K562 (cell line): ENCODE measurements around the gene BMI1. TPM values are rescaled to one million over a fixed set of nuclear protein-coding genes. Genes with fewer than 3 reads are reported as not detected.

Source experiments
- ASH1L ChIP-seq: fragments of 450-650 bp; IDR thresholded peaks from 2 replicates; pipeline ENCODE4 v1.6.1; 2018; ENCODE audit warnings: borderline replicate concordance, mild to moderate bottlenecking, low read depth; ENCODE audit not compliant: partially characterized antibody
- ATF1 ChIP-seq, 2 experiments: fragments of 450-650 bp in 1 of 2; IDR thresholded peaks; 2 replicates each; pipeline ENCODE4 v1.6.1; 2016; ENCODE audit warnings: missing compliant biosample characterization in 1 of 2, missing genetic modification characterization in 1 of 2
- DPF2 ChIP-seq: fragments of 450-650 bp; IDR thresholded peaks from 2 replicates; pipeline ENCODE4 v1.6.1; 2016
- E2F6 ChIP-seq, 2 experiments: IDR thresholded peaks; 2 replicates each; pipeline ENCODE4 v1.6.1; 2011; ENCODE audit warnings: borderline replicate concordance in 1 of 2, control low read depth in 1 of 2, low read depth in 1 of 2, low read length in 1 of 2, mild to moderate bottlenecking in 1 of 2, mixed read lengths in 1 of 2, moderate library complexity in 1 of 2; ENCODE audit not compliant: insufficient read depth in 1 of 2, insufficient read length in 1 of 2, poor library complexity in 1 of 2, severe bottlenecking in 1 of 2; ENCODE audit errors: extremely low read depth in 1 of 2
- EP400 ChIP-seq: fragments of 450-650 bp; IDR thresholded peaks from 2 replicates; pipeline ENCODE4 v1.6.1; 2017; ENCODE audit warnings: antibody characterized with exemption, mild to moderate bottlenecking, moderate library complexity
- NCOA6 ChIP-seq: fragments of 450-650 bp; IDR thresholded peaks from 2 replicates; pipeline ENCODE4 v1.6.1; 2017; ENCODE audit warnings: mild to moderate bottlenecking
- RBFOX2 ChIP-seq: fragments of 200-400 bp; formaldehyde crosslinking; IDR thresholded peaks from 2 replicates; pipeline ENCODE4 v1.6.1; 2017; ENCODE audit warnings: low read depth, mild to moderate bottlenecking, low read length, moderate library complexity
- RFX5 ChIP-seq: IDR thresholded peaks from 2 replicates; pipeline ENCODE4 v1.6.1; 2011; ENCODE audit warnings: low read depth, mild to moderate bottlenecking, improper control_type of control experiment, low read length
- TOE1 ChIP-seq, 2 experiments: fragments of 450-650 bp in 1 of 2; sonication (generic) in 1 of 2; formaldehyde crosslinking in 1 of 2; IDR thresholded peaks; 2 replicates each; pipeline versions ENCODE4 v1.7.1 to v1.8.0; 2016 to 2022; ENCODE audit warnings: borderline replicate concordance in 2 of 2, mild to moderate bottlenecking in 2 of 2, antibody characterized with exemption in 1 of 2, inconsistent platforms in 1 of 2, low read depth in 1 of 2, missing genetic modification reagents in 1 of 2, moderate library complexity in 1 of 2
- ZBTB17 ChIP-seq: fragments of 450-650 bp; formaldehyde crosslinking; IDR thresholded peaks from 2 replicates; pipeline ENCODE4 v1.4.0; 2020; ENCODE audit warnings: mild to moderate bottlenecking
- ZC3H4 ChIP-seq: sonication (generic); formaldehyde crosslinking; IDR thresholded peaks from 2 replicates; pipeline ENCODE4 v1.9.0; 2021; ENCODE audit warnings: missing genetic modification reagents, borderline replicate concordance
- ZFX ChIP-seq: sonication (generic); formaldehyde crosslinking; IDR thresholded peaks from 2 replicates; pipeline ENCODE4 v1.8.0; 2022; ENCODE audit warnings: mild to moderate bottlenecking, missing genetic modification reagents, moderate library complexity
- polyA plus RNA-seq, 8 experiments: library from polyadenylated mRNA; depleted of rRNA in 4 of 8; stranded (reverse) in 5 of 8; unstranded in 3 of 8; fragments of >200 nt; fragmentation: Nextera tagmentation in 2 of 8; fragmentation: Illumina TruSeq in 1 of 8; extraction: Ambion mirVana in 2 of 8; extraction: Trizol in 1 of 8; gene quantifications; 2 replicates each; pipeline versions ENCODE4 v1.2.1 to v1.2.3, GENCODE V29; 2011 to 2014; ENCODE audit warnings: inconsistent platforms in 1 of 8, missing spikeins in 1 of 8
- total RNA-seq, 7 experiments: library from RNA; depleted of rRNA in 6 of 7; stranded (reverse); fragments of >200 nt in 6 of 7; fragmentation: Illumina TruSeq in 2 of 7; extraction: Trizol in 2 of 7; gene quantifications; 2 replicates each; pipeline versions ENCODE4 v1.2.1 to v1.2.3, GENCODE V29; 2011 to 2021; ENCODE audit warnings: low replicate concordance in 1 of 7
- TF ChIP-seq, protein P1 (sequence below): sonication (generic); IDR thresholded peaks from 2 replicates; pipeline ENCODE4 v1.6.1; 2016
- TF ChIP-seq, protein P2 (sequence below): fragments of 450-650 bp; IDR thresholded peaks from 2 replicates; pipeline ENCODE4 v1.6.1; 2016; ENCODE audit warnings: low read depth

BMI1 gene
- total and polyA plus RNA-seq, 9 of the 15 experiments (the other 6 are each of a cell fraction or from before 2014, with no cell fraction given): 21.4 to 103 (median 70.8) TPM

DNA sequence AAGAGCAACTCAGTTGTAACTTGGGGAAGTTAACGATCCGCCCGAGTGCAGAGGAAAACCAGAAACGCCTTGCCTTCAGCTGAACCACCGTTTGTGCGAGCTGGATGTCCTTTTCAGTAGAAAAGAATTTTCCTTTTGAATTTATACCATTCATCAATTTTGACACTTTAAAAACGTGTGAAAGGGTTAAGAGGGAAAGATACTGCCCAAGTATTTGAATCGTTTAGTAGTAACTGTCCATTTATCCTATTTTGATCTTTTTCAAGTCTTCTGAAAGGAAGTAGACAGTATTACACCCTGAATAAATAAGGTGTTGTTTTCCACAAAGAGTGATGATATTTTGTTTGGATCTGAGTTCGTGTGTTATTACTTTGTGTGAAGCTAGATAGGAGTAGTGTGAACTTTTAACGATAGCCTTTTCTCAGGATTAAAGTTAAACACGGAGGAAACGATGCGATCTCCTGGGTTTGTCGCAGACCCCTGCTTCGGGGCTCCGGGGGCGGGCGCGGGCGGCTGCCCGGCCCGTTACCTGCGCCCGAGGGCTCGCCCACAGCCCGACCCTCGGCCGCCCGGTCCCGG is 830 bp upstream of the BMI1 start (continued):
- TF ChIP-seq E2F6 (IDR thresholded peaks at IDR 0.05; ENCODE audit: borderline replicate concordance in 1 of 2, extremely low read depth in 1 of 2, insufficient read depth in 1 of 2, insufficient read length in 1 of 2, low read depth in 1 of 2, low read length in 1 of 2, poor library complexity in 1 of 2, severe bottlenecking in 1 of 2) (no peak), TOE1 (IDR thresholded peaks at IDR 0.05; ENCODE audit: borderline replicate concordance) (peak; percentile 32; the same call in 1 of the 2 replicates), TOE1 (CRISPR knock-in tag; IDR thresholded peaks at IDR 0.05; ENCODE audit: borderline replicate concordance, low read depth) (no peak), EP400 (peak; percentile 6; the same call in 1 of the 2 replicates), RBFOX2 (peak; percentile 39; the same call in 1 of the 2 replicates), ZC3H4 (CRISPR knock-in tag) (no peak), RFX5 (no peak), ZBTB17 (CRISPR knock-in tag) (no peak), DPF2 (0 out of 2 replicates have a peak, but pooled peaks have one; percentile 14), ATF1 (CRISPR knock-in tag; IDR thresholded peaks at IDR 0.05) (no peak), ATF1 (tag; IDR thresholded peaks at IDR 0.05) (no peak), ZFX (CRISPR knock-in tag) (peak; percentile 39), NCOA6 (no peak), ASH1L (peak; percentile 8)
- TF ChIP-seq, protein P1, sequence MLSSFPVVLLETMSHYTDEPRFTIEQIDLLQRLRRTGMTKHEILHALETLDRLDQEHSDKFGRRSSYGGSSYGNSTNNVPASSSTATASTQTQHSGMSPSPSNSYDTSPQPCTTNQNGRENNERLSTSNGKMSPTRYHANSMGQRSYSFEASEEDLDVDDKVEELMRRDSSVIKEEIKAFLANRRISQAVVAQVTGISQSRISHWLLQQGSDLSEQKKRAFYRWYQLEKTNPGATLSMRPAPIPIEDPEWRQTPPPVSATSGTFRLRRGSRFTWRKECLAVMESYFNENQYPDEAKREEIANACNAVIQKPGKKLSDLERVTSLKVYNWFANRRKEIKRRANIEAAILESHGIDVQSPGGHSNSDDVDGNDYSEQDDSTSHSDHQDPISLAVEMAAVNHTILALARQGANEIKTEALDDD: peak; percentile 66
- TF ChIP-seq, protein P2, sequence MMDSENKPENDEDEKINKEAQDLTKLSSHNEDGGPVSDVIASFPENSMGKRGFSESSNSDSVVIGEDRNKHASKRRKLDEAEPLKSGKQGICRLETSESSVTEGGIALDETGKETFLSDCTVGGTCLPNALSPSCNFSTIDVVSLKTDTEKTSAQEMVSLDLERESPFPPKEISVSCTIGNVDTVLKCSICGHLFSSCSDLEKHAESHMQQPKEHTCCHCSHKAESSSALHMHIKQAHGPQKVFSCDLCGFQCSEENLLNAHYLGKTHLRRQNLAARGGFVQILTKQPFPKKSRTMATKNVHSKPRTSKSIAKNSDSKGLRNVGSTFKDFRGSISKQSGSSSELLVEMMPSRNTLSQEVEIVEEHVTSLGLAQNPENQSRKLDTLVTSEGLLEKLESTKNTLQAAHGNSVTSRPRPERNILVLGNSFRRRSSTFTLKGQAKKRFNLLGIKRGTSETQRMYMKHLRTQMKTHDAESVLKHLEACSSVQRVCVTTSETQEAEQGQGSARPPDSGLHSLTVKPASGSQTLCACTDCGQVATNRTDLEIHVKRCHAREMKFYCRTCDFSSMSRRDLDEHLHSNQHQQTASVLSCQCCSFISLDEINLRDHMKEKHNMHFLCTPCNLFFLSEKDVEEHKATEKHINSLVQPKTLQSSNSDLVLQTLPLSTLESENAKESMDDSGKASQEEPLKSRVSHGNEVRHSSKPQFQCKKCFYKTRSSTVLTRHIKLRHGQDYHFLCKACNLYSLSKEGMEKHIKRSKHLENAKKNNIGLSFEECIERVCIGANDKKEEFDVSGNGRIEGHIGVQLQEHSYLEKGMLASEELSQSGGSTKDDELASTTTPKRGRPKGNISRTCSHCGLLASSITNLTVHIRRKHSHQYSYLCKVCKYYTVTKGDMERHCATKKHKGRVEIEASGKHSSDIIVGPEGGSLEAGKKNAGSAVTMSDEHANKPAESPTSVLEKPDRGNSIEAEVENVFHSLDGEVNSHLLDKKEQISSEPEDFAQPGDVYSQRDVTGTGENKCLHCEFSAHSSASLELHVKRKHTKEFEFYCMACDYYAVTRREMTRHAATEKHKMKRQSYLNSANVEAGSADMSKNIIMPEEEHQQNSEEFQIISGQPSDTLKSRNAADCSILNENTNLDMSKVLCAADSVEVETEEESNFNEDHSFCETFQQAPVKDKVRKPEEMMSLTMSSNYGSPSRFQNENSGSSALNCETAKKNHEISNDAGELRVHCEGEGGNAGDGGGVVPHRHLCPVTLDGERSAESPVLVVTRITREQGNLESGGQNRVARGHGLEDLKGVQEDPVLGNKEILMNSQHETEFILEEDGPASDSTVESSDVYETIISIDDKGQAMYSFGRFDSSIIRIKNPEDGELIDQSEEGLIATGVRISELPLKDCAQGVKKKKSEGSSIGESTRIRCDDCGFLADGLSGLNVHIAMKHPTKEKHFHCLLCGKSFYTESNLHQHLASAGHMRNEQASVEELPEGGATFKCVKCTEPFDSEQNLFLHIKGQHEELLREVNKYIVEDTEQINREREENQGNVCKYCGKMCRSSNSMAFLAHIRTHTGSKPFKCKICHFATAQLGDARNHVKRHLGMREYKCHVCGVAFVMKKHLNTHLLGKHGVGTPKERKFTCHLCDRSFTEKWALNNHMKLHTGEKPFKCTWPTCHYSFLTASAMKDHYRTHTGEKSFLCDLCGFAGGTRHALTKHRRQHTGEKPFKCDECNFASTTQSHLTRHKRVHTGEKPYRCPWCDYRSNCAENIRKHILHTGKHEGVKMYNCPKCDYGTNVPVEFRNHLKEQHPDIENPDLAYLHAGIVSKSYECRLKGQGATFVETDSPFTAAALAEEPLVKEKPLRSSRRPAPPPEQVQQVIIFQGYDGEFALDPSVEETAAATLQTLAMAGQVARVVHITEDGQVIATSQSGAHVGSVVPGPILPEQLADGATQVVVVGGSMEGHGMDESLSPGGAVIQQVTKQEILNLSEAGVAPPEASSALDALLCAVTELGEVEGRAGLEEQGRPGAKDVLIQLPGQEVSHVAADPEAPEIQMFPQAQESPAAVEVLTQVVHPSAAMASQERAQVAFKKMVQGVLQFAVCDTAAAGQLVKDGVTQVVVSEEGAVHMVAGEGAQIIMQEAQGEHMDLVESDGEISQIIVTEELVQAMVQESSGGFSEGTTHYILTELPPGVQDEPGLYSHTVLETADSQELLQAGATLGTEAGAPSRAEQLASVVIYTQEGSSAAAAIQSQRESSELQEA: no peak
